A375 (cell line): ENCODE measurements around the gene PLPP1. TPM values are rescaled to one million over a fixed set of nuclear protein-coding genes. Genes with fewer than 3 reads are reported as not detected.

Experiments
- small RNA-seq: library from RNA; depleted of rRNA; stranded (forward); fragments of <200 nt; gene quantifications from one replicate; pipeline ENCODE3, GENCODE V24; 2014
- total RNA-seq: library from RNA; depleted of rRNA; stranded (reverse); fragments of >200 nt; shearing (Covaris generic); gene quantifications from 2 replicates; pipeline ENCODE4 v1.2.3, GENCODE V29; 2014; rRNA removed

PLPP1 gene
- total RNA-seq = 12.0 and 19.8 TPM in 2 replicates

GRCh38 chr5:55534436-55535198 is at the start of gene PLPP1:
Gene PLPP1, minus strand, starts transcription at chr5:55534964. Its CDS starts 335 bp downstream, at chr5:55534629.

Small RNA genes lying within 50 kb of the gene (small RNA-seq; reads per million reads assigned to genes)
- not detected for gene MIR5687

Other genes starting within 250 kb of the PLPP1 start
- gene DHX29, start 227.3 kb downstream of the PLPP1 start, total RNA-seq = 22.7 and 24.1 TPM in 2 replicates
- 106 and 157 TPM in 2 replicates for gene MTREX, start 227.0 kb downstream of the PLPP1 start, total RNA-seq
- gene SLC38A9, start 177.4 kb upstream of the PLPP1 start, total RNA-seq = 20.4 and 27.7 TPM in 2 replicates
- gene DDX4, start 203.1 kb upstream of the PLPP1 start, total RNA-seq = not detected in 2 replicates